Activated naive CD8-positive, alpha-beta T cell treated with anti-CD3 and anti-CD28 coated beads for 36 hours (primary cell): ENCODE measurements around the gene ZMYND11. TPM values are rescaled to one million over a fixed set of nuclear protein-coding genes. Genes with fewer than 3 reads are reported as not detected.

Experiments
- DNase-seq: peaks from one replicate; pipeline ENCODE4 v3.0.0; 2021
- H3K27ac Mint-ChIP-seq: one replicate; pipeline ENCODE4 v1.8.0; 2022; ENCODE audit warnings: mild to moderate bottlenecking, moderate library complexity, mixed read lengths
- H3K27me3 Mint-ChIP-seq: one replicate; pipeline ENCODE4 v1.8.0; 2022; ENCODE audit warnings: mild to moderate bottlenecking, mixed read lengths
- H3K36me3 Mint-ChIP-seq: one replicate; pipeline ENCODE4 v1.8.0; 2021; ENCODE audit warnings: mild to moderate bottlenecking, mixed read lengths
- H3K4me1 Mint-ChIP-seq: one replicate; pipeline ENCODE4 v1.8.0; 2021; ENCODE audit warnings: mixed read lengths
- H3K4me3 Mint-ChIP-seq: one replicate; pipeline ENCODE4 v1.8.0; 2022; ENCODE audit warnings: mild to moderate bottlenecking, moderate library complexity, mixed read lengths
- H3K9me3 Mint-ChIP-seq: one replicate; pipeline ENCODE4 v1.8.0; 2022; ENCODE audit warnings: mixed read lengths
- total RNA-seq, 2 experiments: library from RNA; stranded (reverse); gene quantifications; one replicate each; pipeline ENCODE4 v1.2.3, GENCODE V29; 2021

The ZMYND11 gene
- total RNA-seq, 2 experiments from 2014 or later: 21.7 to 21.8 TPM

DNA sequence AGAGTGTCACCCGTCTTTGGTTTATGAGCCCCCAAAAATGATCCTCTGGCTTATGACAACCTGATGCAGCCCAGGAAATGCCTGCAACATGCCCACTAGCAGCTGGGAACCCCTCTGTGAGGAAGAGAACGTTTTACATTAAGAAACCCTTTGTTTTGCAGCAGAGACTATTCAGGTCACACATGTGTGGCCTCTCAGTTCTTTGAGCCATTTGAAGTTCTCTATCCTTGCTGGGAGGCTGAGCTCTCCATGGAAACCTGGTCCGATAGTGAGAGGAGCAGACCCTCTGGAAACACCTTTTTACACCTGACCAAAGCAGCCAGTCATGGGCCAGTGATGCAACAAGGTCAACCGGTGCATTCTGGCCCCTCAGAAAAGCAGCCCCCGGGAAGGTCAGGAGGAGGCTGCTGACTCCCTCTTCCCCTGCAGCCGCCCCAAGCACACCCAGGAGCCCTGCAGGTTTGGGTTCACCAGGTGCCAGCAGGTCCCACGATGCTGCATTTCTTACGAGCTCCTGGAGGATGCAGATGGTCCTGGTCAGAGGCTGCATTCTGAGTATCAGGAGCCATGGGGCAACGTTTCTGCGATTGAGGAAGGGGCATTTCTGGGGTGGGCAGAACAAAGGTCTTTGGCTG lies 134.3 kb downstream of the ZMYND11 start:
- no peaks in the 10 kb centered on the region for H3K27me3 Mint-ChIP-seq
- no peak overlapping the region for H3K27ac Mint-ChIP-seq
- no peak for DNase-seq
- H3K4me1 Mint-ChIP-seq: no peaks in the 10 kb centered on the region
- no peaks in the 10 kb centered on the region for H3K36me3 Mint-ChIP-seq
- H3K9me3 Mint-ChIP-seq: no peaks in the 10 kb centered on the region
- no peak overlapping the region for H3K4me3 Mint-ChIP-seq

- no peak for DNase-seq
- Mint-ChIP-seq H3K36me3 (no peaks in the 10 kb centered on the region), H3K27ac (no peak overlapping the region), H3K9me3 (no peaks in the 10 kb centered on the region), H3K27me3 (no peaks in the 10 kb centered on the region), H3K4me1 (no peaks in the 10 kb centered on the region), H3K4me3 (no peak overlapping the region)
Measured at GRCh38 chr10:271201-271600, 135.9 kb downstream of the ZMYND11 start.

DNA sequence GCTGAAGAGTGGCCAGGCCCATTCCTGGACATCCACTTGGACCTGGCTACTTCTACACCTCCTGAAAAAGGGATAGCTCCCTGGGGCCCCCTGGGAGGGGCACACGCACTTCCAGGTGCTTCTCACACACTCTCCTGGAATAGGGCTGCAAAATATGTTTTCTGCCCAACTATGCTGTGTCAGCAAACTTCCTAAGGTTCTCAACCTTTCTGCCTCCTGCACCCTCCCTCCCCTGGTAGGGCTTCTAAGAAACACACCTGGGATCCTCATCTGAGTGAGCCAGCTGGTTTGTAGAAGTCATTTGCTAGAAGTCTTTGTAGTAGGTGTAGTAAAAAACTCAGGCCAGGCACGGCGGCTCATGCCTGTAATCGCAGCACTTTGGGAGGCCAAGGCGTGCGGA lies 136.5 kb downstream of the ZMYND11 start:
- no peak overlapping the region for H3K27ac Mint-ChIP-seq
- no peaks in the 10 kb centered on the region for H3K36me3 Mint-ChIP-seq
- no peaks in the 10 kb centered on the region for H3K27me3 Mint-ChIP-seq
- no peak overlapping the region for H3K4me3 Mint-ChIP-seq
- H3K4me1 Mint-ChIP-seq: no peaks in the 10 kb centered on the region
- H3K9me3 Mint-ChIP-seq: no peaks in the 10 kb centered on the region
- DNase-seq: no peak

GRCh38 chr10:273088-273487 lies 137.8 kb downstream of the ZMYND11 start:
- no peak for DNase-seq

DNA sequence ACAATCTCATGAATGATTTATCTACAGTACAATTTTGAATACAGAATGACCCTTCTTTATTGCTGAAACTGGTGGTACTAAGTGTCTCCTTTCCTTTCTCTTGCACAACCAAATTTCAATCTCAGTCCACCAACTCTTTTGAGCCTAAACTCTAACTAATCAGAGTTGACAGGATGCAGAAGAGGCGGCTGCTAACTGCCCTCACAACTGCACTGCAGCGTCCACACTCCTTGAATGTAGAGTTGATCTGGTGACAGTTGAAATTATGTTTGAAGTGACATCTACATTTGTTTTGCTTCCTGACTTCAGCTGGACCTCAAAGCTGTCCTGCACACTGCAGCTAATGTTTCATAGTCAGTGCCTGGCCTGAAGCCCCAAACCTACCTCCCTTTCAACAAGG lies 139.6 kb downstream of the ZMYND11 start:
- Mint-ChIP-seq H3K27ac (no peak overlapping the region), H3K36me3 (no peaks in the 10 kb centered on the region), H3K27me3 (no peaks in the 10 kb centered on the region), H3K4me1 (no peaks in the 10 kb centered on the region), H3K4me3 (no peak overlapping the region), H3K9me3 (no peaks in the 10 kb centered on the region)
- no peak for DNase-seq

More at GRCh38 chr10:273088-273487, 137.8 kb downstream of the ZMYND11 start:
- H3K9me3 Mint-ChIP-seq: no peaks in the 10 kb centered on the region
- no peaks in the 10 kb centered on the region for H3K36me3 Mint-ChIP-seq
- no peak overlapping the region for H3K4me3 Mint-ChIP-seq
- H3K4me1 Mint-ChIP-seq: no peaks in the 10 kb centered on the region
- H3K27me3 Mint-ChIP-seq: no peaks in the 10 kb centered on the region
- H3K27ac Mint-ChIP-seq: no peak overlapping the region

DNA sequence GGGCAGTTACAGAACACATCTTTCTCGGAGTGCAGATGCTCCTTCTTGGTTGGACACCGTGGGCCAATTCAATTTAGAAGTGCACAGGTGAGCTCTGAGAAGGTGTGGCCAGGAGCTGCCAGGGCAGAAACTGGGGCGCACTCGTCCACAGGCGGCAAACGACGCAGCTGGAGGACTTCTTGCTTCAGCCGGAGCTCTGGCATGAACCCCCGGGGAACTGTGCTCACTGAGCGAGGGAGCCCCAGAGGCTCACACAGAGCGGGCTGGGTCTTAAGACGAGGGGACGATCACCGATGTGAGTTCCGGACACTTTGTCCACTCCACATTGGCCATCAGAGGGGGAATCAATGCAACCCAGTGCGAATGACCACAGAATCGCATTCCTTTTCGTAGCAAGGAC lies 140.4 kb downstream of the ZMYND11 start:
- Mint-ChIP-seq H3K36me3 (no peaks in the 10 kb centered on the region), H3K9me3 (no peaks in the 10 kb centered on the region), H3K27me3 (no peaks in the 10 kb centered on the region), H3K27ac (no peak overlapping the region), H3K4me3 (no peak overlapping the region), H3K4me1 (no peaks in the 10 kb centered on the region)
- DNase-seq: no peak

GRCh38 chr10:277963-278362 lies 142.7 kb downstream of the ZMYND11 start:
- Mint-ChIP-seq H3K36me3 (no peaks in the 10 kb centered on the region), H3K4me3 (no peak overlapping the region), H3K27me3 (no peaks in the 10 kb centered on the region), H3K4me1 (no peaks in the 10 kb centered on the region), H3K27ac (no peak overlapping the region), H3K9me3 (no peaks in the 10 kb centered on the region)
- DNase-seq: no peak

DNA sequence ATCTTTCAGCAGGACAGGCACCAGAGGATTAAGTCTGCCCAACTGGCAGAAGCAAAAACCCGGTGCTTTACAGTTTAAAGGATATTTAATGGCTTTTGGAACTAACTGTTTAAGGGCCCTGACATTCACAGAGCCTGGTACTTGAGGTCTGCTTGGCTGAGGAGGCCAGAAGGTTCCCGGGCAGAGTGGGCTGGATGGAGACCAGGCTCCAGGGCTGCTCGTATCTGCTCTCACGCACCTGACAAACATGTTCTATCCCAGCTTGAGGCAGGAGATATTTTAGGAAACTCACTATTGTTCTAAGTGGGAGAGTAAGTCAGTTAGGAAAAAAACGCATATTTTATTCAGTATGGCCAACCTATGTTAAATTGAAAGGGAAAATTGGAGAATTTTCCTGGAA lies 143.5 kb downstream of the ZMYND11 start:
- Mint-ChIP-seq H3K4me1 (no peaks in the 10 kb centered on the region), H3K9me3 (no peaks in the 10 kb centered on the region), H3K4me3 (no peak overlapping the region), H3K36me3 (no peaks in the 10 kb centered on the region), H3K27ac (no peak overlapping the region), H3K27me3 (no peaks in the 10 kb centered on the region)
- DNase-seq: no peak

DNA sequence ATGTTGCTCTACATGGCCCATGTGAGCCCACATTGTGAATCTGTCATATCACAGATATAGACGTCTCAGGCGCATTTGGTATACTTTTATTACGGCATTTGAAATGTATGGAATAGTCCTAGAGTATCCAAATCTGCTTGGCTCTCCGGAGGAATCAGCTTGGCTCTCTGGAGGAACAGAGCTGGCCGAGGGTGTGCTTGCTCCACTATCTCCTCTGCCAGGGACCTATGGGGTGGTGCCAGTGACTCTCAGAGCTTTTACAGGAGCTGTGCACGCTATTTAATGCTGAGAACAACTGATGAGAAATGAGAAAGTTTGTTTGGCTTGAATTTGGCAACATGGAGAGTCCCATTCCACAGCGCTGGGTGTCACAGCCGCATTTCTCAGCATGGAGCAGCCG lies 144.0 kb downstream of the ZMYND11 start:
- no peak for DNase-seq
- Mint-ChIP-seq H3K4me3 (no peak overlapping the region), H3K27me3 (no peaks in the 10 kb centered on the region), H3K9me3 (no peaks in the 10 kb centered on the region), H3K4me1 (peaks cover 2% of the 10 kb centered on the region), H3K27ac (no peak overlapping the region), H3K36me3 (no peaks in the 10 kb centered on the region)

GRCh38 chr10:279655-280054 lies 144.4 kb downstream of the ZMYND11 start:
- Mint-ChIP-seq H3K9me3 (no peaks in the 10 kb centered on the region), H3K36me3 (no peaks in the 10 kb centered on the region), H3K27me3 (no peaks in the 10 kb centered on the region), H3K4me1 (peaks cover 4% of the 10 kb centered on the region), H3K27ac (no peak overlapping the region), H3K4me3 (no peak overlapping the region)
- DNase-seq: no peak

- Mint-ChIP-seq H3K4me3 (no peak overlapping the region), H3K27me3 (no peaks in the 10 kb centered on the region), H3K4me1 (peaks cover 4% of the 10 kb centered on the region), H3K36me3 (no peaks in the 10 kb centered on the region), H3K27ac (no peak overlapping the region), H3K9me3 (no peaks in the 10 kb centered on the region)
- no peak for DNase-seq
Measured at GRCh38 chr10:282294-283139, 147.3 kb downstream of the ZMYND11 start.

DNA sequence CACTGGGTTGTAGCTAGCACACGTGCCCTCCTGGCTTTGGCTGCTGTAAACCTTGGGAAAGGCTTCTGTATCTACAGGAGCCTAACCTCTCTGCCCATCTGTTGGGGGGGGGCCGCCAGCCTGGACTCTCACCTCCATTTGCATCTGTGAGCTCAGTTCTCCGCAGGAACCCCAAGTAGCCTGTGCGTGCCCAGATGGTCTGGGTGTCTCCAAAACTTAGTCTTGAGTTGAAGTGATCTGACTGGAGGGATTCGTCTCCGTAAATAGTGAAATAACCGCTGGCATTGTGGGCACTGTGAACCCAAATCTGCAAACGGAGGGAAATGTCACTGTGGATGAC lies 147.9 kb downstream of the ZMYND11 start:
- Mint-ChIP-seq H3K27me3 (no peaks in the 10 kb centered on the region), H3K4me3 (no peak overlapping the region), H3K4me1 (peaks cover 4% of the 10 kb centered on the region), H3K27ac (no peak overlapping the region), H3K36me3 (no peaks in the 10 kb centered on the region), H3K9me3 (no peaks in the 10 kb centered on the region)
- no peak for DNase-seq

- no peaks in the 10 kb centered on the region for H3K36me3 Mint-ChIP-seq
Measured at GRCh38 chr10:283916-284356, 148.7 kb downstream of the ZMYND11 start.

DNA sequence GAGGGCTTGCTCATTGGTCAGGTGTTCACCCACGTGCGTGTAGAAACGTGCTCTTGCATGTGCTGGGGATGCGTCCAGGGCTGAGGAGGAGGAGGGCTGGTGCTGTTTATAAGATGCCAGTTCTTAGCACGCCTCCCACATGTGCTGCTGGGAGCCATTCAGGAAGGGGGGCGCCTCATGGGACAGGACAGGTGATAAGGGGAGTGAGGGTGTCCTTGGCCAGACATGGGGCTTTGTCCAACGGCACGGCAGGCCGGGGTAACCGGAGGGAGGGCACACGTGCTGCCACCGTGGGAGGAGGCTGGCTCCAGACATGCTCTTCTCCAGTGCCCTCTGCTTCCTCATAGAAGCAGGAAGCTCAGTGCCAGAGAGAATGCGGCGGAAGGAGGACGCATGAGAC lies 150.0 kb downstream of the ZMYND11 start:
- no peak overlapping the region for H3K27ac Mint-ChIP-seq
- no peaks in the 10 kb centered on the region for H3K27me3 Mint-ChIP-seq
- no peaks in the 10 kb centered on the region for H3K9me3 Mint-ChIP-seq
- H3K4me1 Mint-ChIP-seq: peaks cover 4% of the 10 kb centered on the region
- no peak for DNase-seq
- no peak overlapping the region for H3K4me3 Mint-ChIP-seq
- no peaks in the 10 kb centered on the region for H3K36me3 Mint-ChIP-seq

More at GRCh38 chr10:283916-284356, 148.7 kb downstream of the ZMYND11 start:
- no peaks in the 10 kb centered on the region for H3K9me3 Mint-ChIP-seq
- no peak for DNase-seq
- H3K27me3 Mint-ChIP-seq: no peaks in the 10 kb centered on the region
- no peak overlapping the region for H3K4me3 Mint-ChIP-seq
- peaks cover 4% of the 10 kb centered on the region for H3K4me1 Mint-ChIP-seq
- no peak overlapping the region for H3K27ac Mint-ChIP-seq

DNA sequence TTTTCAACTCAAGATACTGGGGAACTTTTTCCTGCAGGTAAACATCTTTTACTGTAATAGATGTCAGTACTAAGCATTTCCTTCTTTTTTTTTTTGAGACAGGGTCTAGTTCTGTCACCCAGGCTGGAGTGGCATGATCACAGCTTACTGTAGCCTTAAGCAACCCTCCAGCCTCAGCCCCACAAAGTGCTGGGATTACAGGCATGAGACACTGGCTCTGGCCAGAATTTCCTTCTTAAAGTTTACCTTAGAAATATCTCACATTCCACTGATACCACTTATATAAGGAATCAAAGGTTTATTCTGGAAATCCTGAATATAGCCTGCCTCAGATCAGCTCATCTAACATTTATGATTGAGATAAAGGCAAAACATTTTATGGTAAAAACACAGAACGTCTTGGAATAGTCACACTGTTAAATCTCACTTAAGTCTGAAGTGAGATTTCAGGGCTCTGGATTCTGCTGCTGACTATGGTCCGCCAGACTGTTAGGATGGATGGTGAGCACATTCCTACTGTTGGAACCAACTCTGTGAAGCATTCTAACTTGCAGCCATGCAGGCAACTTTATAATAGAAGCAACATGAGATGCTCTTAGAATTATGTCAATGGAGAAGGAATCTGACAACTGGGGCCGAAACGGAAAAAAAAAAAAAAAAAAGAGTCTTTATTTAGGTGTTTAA lies 151.9 kb downstream of the ZMYND11 start:
- no peak for DNase-seq
- no peaks in the 10 kb centered on the region for H3K27me3 Mint-ChIP-seq
- H3K27ac Mint-ChIP-seq: no peak overlapping the region
- no peak overlapping the region for H3K4me3 Mint-ChIP-seq
- no peaks in the 10 kb centered on the region for H3K36me3 Mint-ChIP-seq
- peaks cover 4% of the 10 kb centered on the region for H3K4me1 Mint-ChIP-seq
- no peaks in the 10 kb centered on the region for H3K9me3 Mint-ChIP-seq
